SHP77 treated with DMSO at 0.1 percent for 48 hours (cell line): ENCODE data around the gene RNF217.
"Not testable (repeated sequence)": the region's sequence is repeated elsewhere in the genome, so short reads cannot be mapped to it uniquely, and the experiment has no call there.

Experiments
- DNase-seq: peaks from one replicate; lab custom pipeline; 2025; lab: John Stamatoyannopoulos, UW

RNF217 gene

DNA sequence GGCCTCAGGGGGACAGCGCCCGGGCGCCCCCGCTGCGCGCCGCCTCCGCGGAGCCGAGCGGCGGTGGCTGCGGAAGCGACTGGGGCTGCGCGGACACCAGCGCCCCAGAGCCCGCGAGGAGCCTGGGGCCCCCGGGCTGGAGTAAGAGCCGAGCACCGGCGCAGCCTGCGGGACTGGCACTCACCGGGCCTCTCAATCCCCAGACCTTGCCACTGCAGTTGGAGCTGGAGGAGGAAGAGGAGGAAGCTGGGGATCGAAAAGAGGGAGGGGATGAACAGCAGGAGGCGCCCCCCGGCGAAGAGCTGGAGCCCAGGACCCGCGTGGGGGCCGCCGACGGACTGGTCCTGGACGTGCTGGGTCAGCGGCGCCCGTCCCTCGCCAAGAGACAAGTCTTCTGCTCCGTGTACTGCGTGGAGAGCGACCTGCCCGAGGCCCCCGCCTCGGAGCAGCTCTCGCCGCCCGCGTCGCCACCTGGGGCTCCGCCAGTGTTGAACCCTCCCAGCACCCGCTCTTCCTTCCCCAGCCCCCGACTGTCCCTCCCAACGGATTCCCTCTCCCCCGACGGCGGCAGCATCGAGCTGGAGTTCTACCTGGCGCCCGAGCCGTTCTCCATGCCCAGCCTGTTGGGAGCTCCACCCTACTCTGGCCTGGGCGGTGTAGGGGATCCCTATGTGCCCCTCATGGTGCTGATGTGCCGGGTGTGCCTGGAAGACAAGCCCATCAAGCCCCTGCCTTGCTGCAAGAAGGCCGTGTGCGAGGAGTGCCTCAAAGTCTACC, 590 bp downstream of the RNF217 start:
- DNase-seq = no peak

- DNase-seq = no peak
These were observed 1.2 kb downstream of the RNF217 start for GRCh38 chr6:124963416-124963785.

DNA sequence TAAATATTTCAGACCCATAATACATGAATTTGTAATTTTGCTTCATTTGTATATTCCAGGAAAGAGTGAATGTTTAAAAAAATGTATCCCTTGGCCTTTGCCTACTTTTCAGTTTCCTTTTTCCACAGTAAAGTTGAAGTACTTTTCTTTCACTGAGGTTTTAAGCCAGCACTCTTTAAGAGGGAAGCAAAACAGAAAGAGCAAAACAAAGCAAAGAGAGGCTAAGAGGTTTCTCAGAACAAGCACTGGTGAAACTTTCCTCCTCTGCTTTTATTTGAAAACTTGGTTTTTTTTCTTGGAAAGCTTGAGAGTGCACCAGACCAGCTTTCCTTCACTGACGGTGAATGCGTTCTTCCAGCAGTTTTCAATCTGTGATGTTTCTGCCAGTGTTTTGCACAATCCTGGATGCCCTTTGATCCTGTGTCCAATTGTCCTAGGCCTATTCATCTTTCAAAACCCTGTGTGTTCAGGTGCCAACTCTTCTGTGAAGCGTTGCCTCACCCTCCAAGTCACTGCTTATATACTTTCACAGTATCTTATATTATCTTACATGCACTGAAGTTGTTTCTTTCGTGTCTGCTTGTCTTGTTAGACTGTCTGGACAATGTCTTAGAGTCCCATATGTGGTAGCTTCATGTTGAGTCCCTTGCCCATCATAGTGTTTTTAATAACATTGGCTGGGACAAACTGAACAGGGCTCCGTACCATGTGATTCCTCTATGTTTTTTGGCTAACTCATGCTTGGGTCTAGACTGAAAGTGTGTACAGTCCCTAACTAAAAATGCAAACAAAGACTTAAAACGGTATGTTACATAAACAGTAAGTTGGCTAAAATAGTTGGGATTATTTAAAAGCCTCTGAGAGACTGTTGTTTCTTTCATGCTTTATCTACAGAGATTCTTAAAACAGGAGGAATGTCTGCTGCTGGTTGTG, 1.9 kb downstream of the RNF217 start:
- no peak for DNase-seq

DNA sequence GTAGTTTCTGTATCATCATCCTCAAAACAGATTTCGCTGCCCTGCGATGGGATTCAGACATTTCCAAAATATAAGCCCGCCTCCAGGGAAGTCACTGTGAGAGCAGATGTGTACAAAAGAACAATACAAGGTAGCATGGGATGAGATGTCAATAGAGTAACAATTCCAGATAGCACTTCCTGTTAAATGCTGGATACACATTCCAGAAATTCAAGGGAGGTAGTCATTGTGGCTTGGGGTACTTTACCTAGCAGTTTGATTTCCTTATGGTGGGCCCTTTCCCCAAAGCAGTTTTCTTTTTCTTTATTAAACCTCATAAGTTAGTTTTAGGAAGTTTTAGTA, 2.5 kb downstream of the RNF217 start:
- DNase-seq = no peak

- DNase-seq = not testable (repeated sequence)
These were observed 3.2 kb downstream of the RNF217 start for GRCh38 chr6:124965424-124965850.

DNA sequence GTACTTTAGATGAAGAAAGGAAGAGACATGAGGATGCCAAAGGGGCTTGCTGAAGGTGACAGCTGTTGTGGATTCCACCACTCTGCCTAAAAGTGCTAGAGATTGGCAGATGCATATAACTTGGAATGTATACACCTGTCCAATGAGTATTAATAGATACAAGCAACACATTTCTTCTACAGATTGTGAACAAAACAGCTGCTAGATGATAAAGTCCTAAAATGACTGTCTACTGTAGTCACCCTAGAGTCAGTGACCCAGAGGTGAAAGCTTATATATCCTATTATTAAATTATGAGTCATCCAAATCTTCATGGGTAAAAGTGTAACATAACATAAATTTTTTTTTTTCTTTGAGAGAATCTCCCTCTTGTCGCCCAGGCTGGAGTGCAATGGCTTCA, 5.2 kb downstream of the RNF217 start:
- DNase-seq = no peak

GRCh38 chr6:124968401-124968800, 6.2 kb downstream of the RNF217 start:
- DNase-seq = no peak

DNA sequence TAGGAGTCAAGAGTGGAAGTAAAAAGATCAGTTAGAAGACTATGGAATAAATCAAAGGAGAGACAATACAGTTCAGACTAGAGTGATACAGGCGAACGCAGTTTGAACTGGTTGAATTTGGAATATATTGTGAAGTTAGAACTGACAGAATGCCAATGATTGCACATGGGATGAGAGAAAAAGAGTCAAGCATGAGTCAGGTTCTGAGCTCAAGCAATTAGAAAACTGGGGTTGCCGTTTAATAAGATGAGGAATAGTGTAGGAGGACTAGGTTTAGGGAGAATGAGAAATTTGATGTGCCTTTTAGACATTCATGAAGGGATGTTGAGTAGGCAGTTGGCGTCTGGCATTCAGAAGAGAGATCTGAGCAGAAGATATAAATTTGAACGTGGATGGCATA, 8.0 kb downstream of the RNF217 start:
- no peak for DNase-seq

DNA sequence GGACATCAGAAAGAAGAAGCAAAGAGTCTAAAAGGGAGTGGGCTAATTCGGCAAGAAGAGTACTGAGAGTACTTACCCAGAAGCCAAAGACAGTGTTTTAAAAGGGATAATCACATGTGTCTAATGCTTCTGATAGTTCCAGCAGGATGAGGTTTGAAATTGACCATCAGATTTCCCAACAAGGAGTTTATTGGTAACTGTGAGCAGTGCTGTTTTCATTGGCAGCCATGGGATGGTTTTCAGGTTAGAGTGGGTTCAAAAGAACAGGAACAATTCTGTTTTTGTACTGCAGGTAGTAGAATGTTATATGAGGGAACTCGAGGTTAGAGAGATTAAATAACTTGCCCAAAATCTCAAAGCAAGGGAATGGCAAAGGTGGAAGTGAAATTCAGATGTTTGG, 8.5 kb downstream of the RNF217 start:
- DNase-seq = no peak

- no peak for DNase-seq
These were observed 11.5 kb downstream of the RNF217 start for GRCh38 chr6:124973780-124974179.

DNA sequence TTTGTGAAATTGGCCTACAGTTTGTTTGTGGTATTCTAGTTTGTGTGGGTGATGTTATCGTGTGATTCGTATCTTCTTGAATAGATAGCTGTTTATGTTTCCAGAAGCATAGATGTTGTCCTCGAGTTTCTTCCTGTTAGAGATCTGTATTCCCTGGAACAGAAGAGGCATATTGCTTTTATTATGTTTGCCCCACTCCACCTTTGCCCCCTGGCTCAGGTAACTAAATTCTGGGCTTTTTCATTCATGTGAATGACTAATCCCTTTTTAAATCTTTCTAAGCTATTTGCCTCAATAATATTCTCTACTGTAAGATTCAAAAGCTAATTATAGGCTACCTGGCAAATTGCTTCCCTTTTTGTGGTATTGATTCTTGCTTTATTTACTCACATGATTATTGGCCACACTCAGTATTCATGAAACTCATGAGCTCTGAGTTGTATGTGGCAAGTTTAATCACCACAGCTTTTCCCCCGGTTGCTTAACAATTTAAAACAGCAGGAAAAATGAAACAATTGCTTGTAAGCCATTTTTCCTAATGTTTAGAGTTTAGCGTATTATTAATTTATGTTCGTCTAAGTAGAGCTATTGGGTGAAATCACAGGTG, 12.6 kb downstream of the RNF217 start:
- no peak for DNase-seq

- DNase-seq = no peak
These were observed 15.1 kb downstream of the RNF217 start for GRCh38 chr6:124977067-124977908.

GRCh38 chr6:124978451-124979293, 16.4 kb downstream of the RNF217 start:
- DNase-seq = no peak

GRCh38 chr6:124979294-124979678, 17.0 kb downstream of the RNF217 start:
- no peak for DNase-seq

DNA sequence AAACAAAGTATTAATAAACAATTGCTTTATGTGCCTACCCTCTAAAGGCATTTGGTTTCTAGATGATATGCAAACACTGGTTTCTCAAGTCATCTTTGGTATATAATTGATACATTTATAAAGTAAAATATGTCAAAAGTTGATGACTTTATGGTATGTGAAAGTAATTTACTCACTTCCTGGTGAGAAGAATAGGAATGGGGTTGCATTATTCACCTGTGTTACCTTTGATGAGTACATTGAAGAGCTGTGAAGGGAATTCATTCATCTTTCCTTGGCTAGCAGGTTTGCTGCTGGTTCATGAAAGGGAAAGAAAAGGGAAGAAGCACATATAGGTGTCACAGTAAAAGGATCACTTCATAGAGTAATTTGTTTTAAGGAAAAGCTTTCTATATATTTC, 20.4 kb downstream of the RNF217 start:
- no peak for DNase-seq

- DNase-seq = no peak
These were observed 21.3 kb downstream of the RNF217 start for GRCh38 chr6:124983383-124984083.

GRCh38 chr6:124984668-124985338, 22.6 kb downstream of the RNF217 start:
- DNase-seq = no peak

DNA sequence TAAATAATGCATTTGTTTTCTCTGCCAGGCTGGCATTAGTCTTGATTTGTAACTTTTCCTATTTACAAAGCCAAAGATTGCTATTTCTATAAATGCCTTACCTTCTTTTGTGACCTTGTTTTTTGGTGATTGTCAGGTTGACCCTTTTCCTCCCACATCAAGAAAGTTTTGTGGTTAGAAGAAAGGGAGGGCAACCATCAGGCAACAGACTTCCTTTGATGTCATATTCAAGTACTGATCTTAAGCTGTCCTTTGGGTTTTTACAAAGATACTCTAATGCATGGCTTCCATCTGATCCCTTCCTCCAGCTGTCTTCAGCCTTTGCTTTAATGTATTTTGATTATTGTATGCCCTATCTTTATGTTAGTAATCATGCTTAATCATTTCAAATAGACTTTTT, 23.9 kb downstream of the RNF217 start:
- DNase-seq = no peak

DNA sequence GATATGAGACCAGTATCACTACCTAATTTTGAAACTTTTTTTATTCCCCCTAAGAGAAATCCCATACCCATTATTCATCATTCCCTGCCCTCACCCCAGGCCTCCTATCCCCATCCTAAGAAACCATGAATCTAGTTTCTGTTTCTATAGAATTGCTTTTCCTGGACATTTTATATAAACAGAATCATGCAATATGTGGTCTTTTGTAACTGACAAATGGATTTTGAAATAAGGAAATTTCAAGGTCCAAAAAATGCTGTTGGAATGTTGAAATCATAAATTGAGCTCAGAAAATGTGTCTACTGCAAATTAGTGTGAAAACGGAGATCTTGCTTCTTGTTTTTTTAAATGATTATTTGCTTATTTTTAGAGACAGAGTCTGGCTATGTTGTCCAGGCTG, 25.1 kb downstream of the RNF217 start:
- DNase-seq = no peak
